H9 (cell line): ENCODE results near the gene ADGB. TPM values are rescaled to one million over a fixed set of nuclear protein-coding genes. Genes with fewer than 3 reads are reported as not detected.

ENCODE experiments used
- DNase-seq: peaks from one replicate; pipeline ENCODE4 v3.0.0-alpha.2; 2017
- H2AFZ ChIP-seq: one replicate; pipeline ENCODE4 v1.6.1; 2013; ENCODE audit warnings: mild to moderate bottlenecking, low read length, control low read depth, moderate library complexity
- H2AK5ac ChIP-seq: 2 replicates; pipeline ENCODE4 v1.6.1; 2013; ENCODE audit warnings: low read length, control low read depth, mixed read lengths; ENCODE audit not compliant: insufficient read length
- H2BK120ac ChIP-seq: one replicate; pipeline ENCODE4 v1.6.1; 2013; ENCODE audit warnings: low read depth, mild to moderate bottlenecking, low read length, control low read depth, inconsistent platforms; ENCODE audit not compliant: poor library complexity, severe bottlenecking
- H2BK12ac ChIP-seq: 2 replicates; pipeline ENCODE4 v1.6.1; 2013; ENCODE audit warnings: low read length, control low read depth, mixed read lengths, low read depth; ENCODE audit not compliant: insufficient read length
- H2BK15ac ChIP-seq: 2 replicates; pipeline ENCODE4 v1.6.1; 2013; ENCODE audit warnings: low read depth, low read length, control low read depth
- H2BK20ac ChIP-seq: one replicate; pipeline ENCODE4 v1.6.1; 2013; ENCODE audit warnings: low read depth, mild to moderate bottlenecking, low read length, control low read depth, inconsistent platforms; ENCODE audit not compliant: poor library complexity, severe bottlenecking
- H2BK5ac ChIP-seq: 2 replicates; pipeline ENCODE4 v1.6.1; 2013; ENCODE audit warnings: low read length, control low read depth, mixed read lengths; ENCODE audit not compliant: insufficient read length
- H3K14ac ChIP-seq: 2 replicates; pipeline ENCODE4 v1.6.1; 2013; ENCODE audit warnings: low read length, control low read depth; ENCODE audit not compliant: insufficient read depth
- H3K18ac ChIP-seq: 2 replicates; pipeline ENCODE4 v1.6.1; 2013; ENCODE audit warnings: low read depth, mild to moderate bottlenecking, mixed read lengths, low read length, control low read depth; ENCODE audit not compliant: insufficient read length
- H3K23ac ChIP-seq: 2 replicates; pipeline ENCODE4 v1.6.1; 2013; ENCODE audit warnings: low read length, control low read depth, mixed read lengths, low read depth; ENCODE audit not compliant: insufficient read length
- H3K23me2 ChIP-seq: 2 replicates; pipeline ENCODE4 v1.6.1; 2013; ENCODE audit warnings: low read depth, mild to moderate bottlenecking, mixed read lengths, low read length, control low read depth; ENCODE audit not compliant: insufficient read length, poor library complexity, severe bottlenecking
- H3K27ac ChIP-seq: 2 replicates; pipeline ENCODE4 v1.5.1; 2013; ENCODE audit warnings: low read length, control low read depth, mixed read lengths, low read depth; ENCODE audit not compliant: insufficient read length
- H3K27me3 ChIP-seq: 2 replicates; pipeline ENCODE4 v1.6.1; 2013; ENCODE audit warnings: low read length, control low read depth, inconsistent platforms; ENCODE audit not compliant: insufficient read depth
- H3K4ac ChIP-seq: 2 replicates; pipeline ENCODE4 v1.6.1; 2013; ENCODE audit warnings: low read depth, mild to moderate bottlenecking, control low read depth, inconsistent platforms, low read length, moderate library complexity
- H3K4me1 ChIP-seq: 2 replicates; pipeline ENCODE4 v1.6.1; 2013; ENCODE audit warnings: low read length, control low read depth, inconsistent platforms; ENCODE audit not compliant: insufficient read depth
- H3K4me2 ChIP-seq: 2 replicates; pipeline ENCODE4 v1.6.1; 2013; ENCODE audit warnings: low read length, control low read depth, mixed read lengths; ENCODE audit not compliant: insufficient read length, insufficient read depth
- H3K56ac ChIP-seq: 2 replicates; pipeline ENCODE4 v1.6.1; 2013; ENCODE audit warnings: low read depth, mild to moderate bottlenecking, mixed read lengths, low read length, control low read depth; ENCODE audit not compliant: insufficient read length
- H3K79me1 ChIP-seq: 2 replicates; pipeline ENCODE4 v1.6.1; 2013; ENCODE audit warnings: low read depth, mild to moderate bottlenecking, moderate library complexity, low read length, control low read depth, inconsistent platforms; ENCODE audit not compliant: insufficient read depth, poor library complexity, severe bottlenecking
- H3K79me2 ChIP-seq: 2 replicates; pipeline ENCODE4 v1.6.1; 2013; ENCODE audit warnings: low read length, control low read depth, inconsistent platforms; ENCODE audit not compliant: insufficient read depth
- H3K9ac ChIP-seq: 2 replicates; pipeline ENCODE4 v1.6.1; 2013; ENCODE audit warnings: low read length, control low read depth, mixed read lengths; ENCODE audit not compliant: insufficient read length; ENCODE audit errors: extremely low read depth
- H3K9me3 ChIP-seq: one replicate; pipeline ENCODE4 v1.6.1; 2013; ENCODE audit warnings: low read depth, low read length, inconsistent platforms; ENCODE audit not compliant: control insufficient read depth
- H3T11ph ChIP-seq: one replicate; pipeline ENCODE4 v1.6.1; 2013; ENCODE audit warnings: mild to moderate bottlenecking, low read length, control low read depth, inconsistent platforms
- H4K20me1 ChIP-seq: one replicate; pipeline ENCODE4 v1.6.1; 2013; ENCODE audit not compliant: control insufficient read depth, insufficient read length, insufficient read depth
- H4K5ac ChIP-seq: 2 replicates; pipeline ENCODE4 v1.6.1; 2013; ENCODE audit warnings: low read depth, mild to moderate bottlenecking, mixed read lengths, low read length, control low read depth; ENCODE audit not compliant: insufficient read length
- H4K8ac ChIP-seq: replicated peaks from 2 replicates; pipeline ENCODE4 v1.6.1; 2013; ENCODE audit warnings: low read length, control low read depth, mixed read lengths, low read depth; ENCODE audit not compliant: insufficient read length
- H4K91ac ChIP-seq: 2 replicates; pipeline ENCODE4 v1.6.1; 2013; ENCODE audit warnings: low read depth, mild to moderate bottlenecking, moderate library complexity, mixed read lengths, low read length, control low read depth; ENCODE audit not compliant: insufficient read length
- H3K27ac Mint-ChIP-seq, 3 experiments: 2 replicates in 2 of 3; 3 replicates in 1 of 3; pipeline ENCODE4 v1.8.0; 2020 to 2021; ENCODE audit warnings: mixed read lengths in 3 of 3, mild to moderate bottlenecking in 1 of 3, moderate library complexity in 1 of 3
- H3K27me3 Mint-ChIP-seq: 2 replicates; pipeline ENCODE4 v1.8.0; 2021; ENCODE audit warnings: low read depth, mild to moderate bottlenecking, moderate library complexity, mixed read lengths
- H3K36me3 Mint-ChIP-seq, 3 experiments: 2 replicates in 2 of 3; 3 replicates in 1 of 3; pipeline ENCODE4 v1.8.0; 2020 to 2021; ENCODE audit warnings: low read depth in 3 of 3, mixed read lengths in 3 of 3; ENCODE audit not compliant: insufficient read depth in 1 of 3
- H3K4me1 Mint-ChIP-seq, 2 experiments: 2 replicates each; pipeline ENCODE4 v1.8.0; 2020; ENCODE audit warnings: mixed read lengths in 2 of 2
- H3K4me3 Mint-ChIP-seq, 2 experiments: 2 replicates in 1 of 2; 3 replicates in 1 of 2; pipeline ENCODE4 v1.8.0; 2020 to 2021; ENCODE audit warnings: mild to moderate bottlenecking in 2 of 2, mixed read lengths in 2 of 2, moderate library complexity in 1 of 2
- H3K9me3 Mint-ChIP-seq, 2 experiments: 2 replicates in 1 of 2; 3 replicates in 1 of 2; pipeline ENCODE4 v1.8.0; 2020; ENCODE audit warnings: mild to moderate bottlenecking in 2 of 2, mixed read lengths in 2 of 2, moderate library complexity in 1 of 2
- WGBS: extraction: QIAGEN DNeasy Blood & Tissue Kit; methylation state at CpG from one replicate; pipeline ENCODE4 v1.1.7; 2013; ENCODE audit warnings: missing lambda C conversion rate, low lambda C conversion rate, mixed read lengths; ENCODE audit not compliant: insufficient read length; ENCODE audit errors: extremely low coverage; 5-methylcytosine and 5-hydroxymethylcytosine counted together
- total RNA-seq: library from RNA; stranded (reverse); gene quantifications from 2 replicates; pipeline ENCODE4 v1.2.1, GENCODE V29; 2021
- TF ChIP-seq, protein P1 (sequence below): fragments of 200-600 bp; sonication (generic); conservative IDR thresholded peaks from 3 replicates; pipeline ENCODE4 v1.8.0; 2021; ENCODE audit warnings: antibody characterized with exemption, mild to moderate bottlenecking

ADGB gene
- total RNA-seq, 1 experiment from 2014 or later = not detected

DNA sequence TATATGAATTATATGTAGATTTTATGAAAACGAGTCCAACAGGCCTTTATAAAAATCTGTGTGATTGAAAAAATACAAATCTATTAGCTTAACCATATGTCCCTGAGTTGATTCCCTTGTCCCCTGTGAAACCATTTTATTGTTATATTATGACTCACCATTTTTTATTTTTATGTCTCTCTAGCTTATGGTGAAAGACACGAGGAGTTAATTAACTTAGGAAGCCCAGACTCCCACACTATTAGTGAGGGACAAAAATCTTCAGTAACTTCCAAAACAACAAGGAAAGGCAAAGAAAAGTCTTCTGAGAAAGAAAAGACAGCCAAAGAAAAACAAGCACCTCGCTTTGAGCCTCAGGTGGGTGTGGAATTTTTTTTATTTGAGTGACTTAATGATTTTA is 183.1 kb downstream of the ADGB start:
- TF ChIP-seq, protein P1, sequence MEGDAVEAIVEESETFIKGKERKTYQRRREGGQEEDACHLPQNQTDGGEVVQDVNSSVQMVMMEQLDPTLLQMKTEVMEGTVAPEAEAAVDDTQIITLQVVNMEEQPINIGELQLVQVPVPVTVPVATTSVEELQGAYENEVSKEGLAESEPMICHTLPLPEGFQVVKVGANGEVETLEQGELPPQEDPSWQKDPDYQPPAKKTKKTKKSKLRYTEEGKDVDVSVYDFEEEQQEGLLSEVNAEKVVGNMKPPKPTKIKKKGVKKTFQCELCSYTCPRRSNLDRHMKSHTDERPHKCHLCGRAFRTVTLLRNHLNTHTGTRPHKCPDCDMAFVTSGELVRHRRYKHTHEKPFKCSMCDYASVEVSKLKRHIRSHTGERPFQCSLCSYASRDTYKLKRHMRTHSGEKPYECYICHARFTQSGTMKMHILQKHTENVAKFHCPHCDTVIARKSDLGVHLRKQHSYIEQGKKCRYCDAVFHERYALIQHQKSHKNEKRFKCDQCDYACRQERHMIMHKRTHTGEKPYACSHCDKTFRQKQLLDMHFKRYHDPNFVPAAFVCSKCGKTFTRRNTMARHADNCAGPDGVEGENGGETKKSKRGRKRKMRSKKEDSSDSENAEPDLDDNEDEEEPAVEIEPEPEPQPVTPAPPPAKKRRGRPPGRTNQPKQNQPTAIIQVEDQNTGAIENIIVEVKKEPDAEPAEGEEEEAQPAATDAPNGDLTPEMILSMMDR = no peak
- Histone ChIP-seq H3K79me1 (no peaks in the 10 kb centered on the region), H2AK5ac (no peak overlapping the region), H3K27ac (no peak overlapping the region), H3K23me2 (no peaks in the 10 kb centered on the region), H3K9ac (no peak overlapping the region), H2AFZ (no peak overlapping the region), H2BK12ac (no peak overlapping the region), H3K14ac (no peak overlapping the region), H4K20me1 (no peaks in the 10 kb centered on the region), H2BK20ac (no peak overlapping the region), H2BK5ac (no peak overlapping the region), H3K4ac (no peak overlapping the region), H3K9me3 (no peaks in the 10 kb centered on the region), H2BK15ac (no peak overlapping the region), H4K5ac (no peak overlapping the region), H3K18ac (no peak overlapping the region), H3K4me2 (no peak overlapping the region), H3K4me1 (no peaks in the 10 kb centered on the region), H4K91ac (no peak overlapping the region), H3K23ac (no peak overlapping the region), H3K27me3 (no peaks in the 10 kb centered on the region), H3K56ac (no peak overlapping the region), H2BK120ac (no peak overlapping the region), H4K8ac (no peak overlapping the region), H3K79me2 (no peaks in the 10 kb centered on the region), H3T11ph (no peak overlapping the region)
- no CpG with 5 or more reads among the region's 3 CpGs for WGBS
- peaks cover 3 to 8% of the 10 kb centered on the region in 2 experiments; a peak in 3 of 4 replicates for H3K4me1 Mint-ChIP-seq
- H3K27ac Mint-ChIP-seq = no peak overlapping the region
- H3K4me3 Mint-ChIP-seq = no peak overlapping the region
- no peaks in the 10 kb centered on the region for H3K27me3 Mint-ChIP-seq
- H3K9me3 Mint-ChIP-seq = no peaks in the 10 kb centered on the region
- no peaks in the 10 kb centered on the region for H3K36me3 Mint-ChIP-seq
- no peak for DNase-seq
